Caki2 (cell line): ENCODE data around the gene CDCP1. TPM values are rescaled to one million over a fixed set of nuclear protein-coding genes. Genes with fewer than 3 reads are reported as not detected.
"Not testable (repeated sequence)": the region's sequence is repeated elsewhere in the genome, so short reads cannot be mapped to it uniquely, and the experiment has no call there.

Experiments
- DNase-seq: peaks from one replicate; pipeline ENCODE4 v3.0.0-alpha.2; 2015; ENCODE audit warnings: low read depth
- in situ Hi-C: cut with HindIII; loops from 2 replicates; pipeline ENCODE4 v1.10.0; 2016; ENCODE audit warnings: low sequenced_read_pairs, low pct_unique_long_range_greater_than_20kb, mixed read lengths
- total RNA-seq: library from RNA; depleted of rRNA; stranded (reverse); fragments of >200 nt; shearing (Covaris generic); gene quantifications from 2 replicates; pipeline ENCODE4 v1.2.3, GENCODE V29; 2014; ENCODE audit warnings: low replicate concordance

The CDCP1 gene
- total RNA-seq, 1 experiment from 2014 or later: 11.4 TPM

DNA sequence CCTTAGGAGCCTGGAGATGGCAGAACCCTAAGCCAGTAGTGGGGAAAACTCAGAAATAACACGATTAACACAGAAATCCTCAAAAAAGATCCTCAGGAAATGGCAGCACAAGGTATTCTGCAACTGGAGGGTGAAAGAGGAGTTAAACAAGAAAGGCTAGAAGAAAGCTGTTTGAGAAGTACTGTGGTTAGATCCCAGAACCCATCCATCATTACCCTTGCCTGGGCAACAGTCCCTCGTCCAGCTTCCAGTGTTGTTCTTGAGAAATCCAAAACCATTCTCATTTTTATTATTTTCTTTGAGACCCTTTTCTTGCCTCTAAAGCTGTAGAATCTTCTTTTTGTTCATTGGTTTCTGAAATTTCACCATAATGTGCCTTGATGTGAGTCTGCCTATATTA is 2.7 kb upstream of the CDCP1 start:
- in situ Hi-C loops: no loop called here
- no peak for DNase-seq

DNA sequence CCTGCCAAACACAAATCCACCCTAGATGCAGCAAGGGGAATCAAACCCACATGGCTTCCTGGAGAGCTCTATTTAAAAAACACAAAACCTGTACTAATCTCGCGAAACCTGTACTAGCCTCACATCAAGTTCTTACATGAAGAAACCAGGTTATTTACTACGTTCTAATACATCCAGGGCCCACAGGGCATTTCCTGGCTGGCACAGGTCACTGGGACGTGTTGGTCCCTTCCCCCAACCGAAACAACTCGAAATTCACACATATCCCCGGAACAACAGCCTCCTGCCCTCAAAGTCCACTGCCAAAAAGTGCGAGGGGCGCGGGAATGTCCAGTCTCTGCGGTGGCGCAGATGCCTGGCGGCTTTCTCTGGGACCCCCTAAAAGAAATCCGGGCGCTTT is 955 bp downstream of the CDCP1 start:
- no peak for DNase-seq
- in situ Hi-C loops: no loop called here

DNA sequence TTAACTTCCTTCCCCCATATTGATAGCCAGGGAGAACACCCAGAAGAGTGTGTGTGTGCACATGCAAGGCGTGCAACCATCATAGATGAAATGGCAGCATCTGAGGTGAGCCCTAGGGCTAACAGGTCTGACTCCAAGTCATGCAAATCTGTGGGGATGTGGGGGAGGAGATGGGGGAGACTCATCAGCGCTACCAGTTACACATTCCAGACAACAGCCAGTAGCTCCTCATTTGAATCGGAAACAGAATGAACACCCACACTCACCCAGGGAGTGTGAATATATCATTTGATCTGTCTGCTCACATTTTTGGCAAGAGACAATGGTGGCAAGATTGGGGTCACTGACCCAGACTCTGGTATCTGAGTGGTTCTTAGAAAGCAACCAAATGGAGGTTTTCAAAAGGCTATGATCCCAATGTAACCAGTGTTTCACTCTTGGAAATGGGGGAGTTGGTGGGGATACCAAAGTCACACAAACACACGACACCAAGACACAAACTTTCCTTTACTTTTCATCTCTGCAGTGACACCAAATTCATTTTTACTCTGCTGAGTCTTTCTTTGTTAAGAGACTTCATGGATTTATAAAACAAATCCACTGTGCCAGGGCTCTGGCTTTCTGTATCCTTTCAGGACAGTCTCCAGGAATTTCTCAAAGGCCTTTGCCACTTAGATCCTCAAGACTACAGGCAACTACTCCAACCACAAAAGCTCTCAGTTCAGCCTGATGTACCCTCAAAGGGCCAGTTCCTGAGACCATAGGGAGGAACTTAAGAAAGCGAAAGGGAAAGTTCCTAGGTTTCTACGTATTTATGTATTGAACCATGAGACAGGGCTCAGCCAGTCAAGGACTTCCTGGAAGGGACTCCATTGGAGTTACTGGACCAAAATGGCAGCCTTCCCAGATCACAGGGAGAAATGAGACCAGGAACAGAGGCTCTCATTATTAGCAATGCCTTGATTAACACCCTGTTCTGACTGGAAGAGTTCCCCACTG is 2.2 kb downstream of the CDCP1 start:
- no peak for DNase-seq
- in situ Hi-C loops: no loop called here

DNA sequence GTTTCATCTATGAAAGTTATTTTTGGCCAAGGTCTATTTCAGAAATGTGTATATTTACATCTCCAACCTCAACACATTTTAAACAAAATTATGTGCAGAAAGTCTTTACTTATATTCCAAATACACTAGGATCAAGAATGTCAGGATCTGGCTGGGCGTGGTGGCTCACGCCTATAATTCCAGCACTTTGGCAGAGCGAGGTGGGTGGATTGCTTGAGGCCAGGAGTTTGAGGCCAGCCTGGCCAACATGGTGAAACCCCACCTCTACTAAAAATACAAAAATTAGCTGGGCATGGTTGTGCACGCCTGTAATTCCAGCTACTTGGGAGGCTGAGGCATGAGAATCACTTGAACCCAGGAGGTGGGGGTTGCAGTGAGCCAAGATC is 5.4 kb downstream of the CDCP1 start:
- DNase-seq, in situ Hi-C loops: not testable (repeated sequence)

- in situ Hi-C loops: no loop called here
- no peak for DNase-seq
These were observed 5.9 kb downstream of the CDCP1 start for GRCh38 chr3:45140141-45140769.

DNA sequence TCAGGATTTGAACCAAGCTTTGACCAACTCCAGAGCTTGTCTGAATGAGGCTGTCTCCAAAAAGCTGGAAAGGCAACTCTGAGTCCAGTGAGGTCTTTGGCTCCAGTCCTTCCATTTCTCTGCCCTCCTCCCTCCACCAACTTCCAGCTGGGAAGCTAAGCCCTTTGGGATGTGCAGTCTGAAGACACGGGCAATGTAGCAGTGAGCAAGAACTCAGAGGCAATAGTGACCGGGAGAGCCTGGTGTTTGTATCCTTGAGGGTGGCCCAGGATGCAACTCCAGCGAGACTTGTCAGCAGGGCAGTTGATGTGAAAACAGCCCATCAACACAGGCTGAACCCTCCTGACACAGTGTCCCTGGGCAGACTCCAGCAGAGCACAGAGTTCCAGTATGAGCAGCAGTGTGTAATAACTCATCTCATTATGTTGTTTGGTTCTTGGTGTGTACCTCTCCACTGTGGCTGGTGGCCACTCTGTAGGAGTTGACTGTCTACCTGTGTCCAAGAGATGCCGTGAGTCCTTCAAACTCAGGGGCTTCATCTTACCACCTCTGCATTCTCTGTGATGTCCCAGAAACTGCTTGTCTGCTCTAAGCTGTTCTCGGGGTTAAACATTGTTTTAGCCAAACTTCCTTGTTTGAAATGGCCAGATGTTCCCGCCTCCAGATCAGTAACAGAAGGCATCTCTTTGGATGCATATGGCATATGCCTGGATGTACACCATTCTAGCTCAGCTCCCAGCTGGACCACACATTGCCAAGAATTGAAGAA is 6.6 kb downstream of the CDCP1 start:
- in situ Hi-C loops: no loop called here
- no peak for DNase-seq

GRCh38 chr3:45137656-45138181 is 8.5 kb downstream of the CDCP1 start:
- no peak for DNase-seq
- in situ Hi-C loops: no loop called here

DNA sequence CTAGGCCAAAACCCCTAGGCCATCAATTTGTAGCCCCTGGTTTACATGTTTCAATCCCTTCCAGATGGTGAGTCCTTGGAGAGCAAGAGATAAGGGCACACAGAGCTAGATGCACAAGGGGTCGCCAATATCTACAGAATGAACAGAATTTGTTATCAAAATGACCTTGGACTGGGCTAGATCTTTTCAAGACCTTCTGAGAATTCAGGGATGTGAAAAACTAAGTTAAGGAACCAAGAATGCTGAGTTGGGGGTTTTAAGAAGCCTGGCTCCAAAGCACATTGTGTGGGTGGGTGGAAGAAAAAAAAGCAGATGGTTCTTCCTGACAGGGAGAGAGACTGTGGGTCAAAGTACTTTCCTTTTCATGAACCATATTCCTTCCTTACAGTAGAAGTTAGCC is 10.2 kb downstream of the CDCP1 start:
- DNase-seq: no peak
- in situ Hi-C loops: no loop called here

DNA sequence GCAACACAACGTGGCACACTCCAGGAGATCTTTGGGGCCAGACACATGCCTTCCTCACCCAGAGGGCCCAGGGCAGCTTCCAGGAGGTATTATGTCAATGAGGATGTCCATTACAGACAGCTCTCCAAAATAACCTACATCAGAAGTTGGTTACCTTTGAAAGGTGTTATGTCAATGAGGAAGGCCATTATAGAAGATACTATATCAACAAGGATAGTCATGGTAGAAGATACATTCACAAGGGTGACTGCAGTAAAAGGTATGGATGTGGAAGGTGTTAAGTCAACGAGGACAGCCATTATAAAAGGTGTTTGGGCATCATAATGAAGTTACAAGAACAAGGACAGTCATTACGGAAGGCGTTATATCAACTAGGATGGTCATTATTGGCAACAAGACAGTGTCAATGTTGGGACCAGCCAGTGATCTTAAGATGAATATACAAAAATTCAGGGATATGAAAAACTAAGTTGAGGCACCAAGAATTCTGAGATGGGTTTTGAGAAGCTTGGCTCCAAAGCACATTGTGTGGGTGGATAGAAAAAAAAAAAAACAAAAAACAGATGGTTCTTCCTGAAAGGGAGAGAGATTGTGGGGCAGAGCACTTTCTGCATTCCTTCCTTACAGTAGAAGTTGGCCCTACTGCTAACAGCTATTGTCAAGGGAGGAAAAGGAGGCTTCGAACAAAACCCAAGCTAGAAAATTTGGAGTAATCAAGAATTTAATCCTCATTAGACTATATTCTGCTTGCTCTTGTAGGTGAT is 11.2 kb downstream of the CDCP1 start:
- in situ Hi-C loops: no loop called here
- no peak for DNase-seq

- in situ Hi-C loops: no loop called here
- DNase-seq: peak; percentile 51
These were observed 13.5 kb downstream of the CDCP1 start for GRCh38 chr3:45132568-45133211.

- in situ Hi-C loops: no loop called here
- DNase-seq: no peak
These were observed 15.0 kb downstream of the CDCP1 start for GRCh38 chr3:45131201-45131600.

DNA sequence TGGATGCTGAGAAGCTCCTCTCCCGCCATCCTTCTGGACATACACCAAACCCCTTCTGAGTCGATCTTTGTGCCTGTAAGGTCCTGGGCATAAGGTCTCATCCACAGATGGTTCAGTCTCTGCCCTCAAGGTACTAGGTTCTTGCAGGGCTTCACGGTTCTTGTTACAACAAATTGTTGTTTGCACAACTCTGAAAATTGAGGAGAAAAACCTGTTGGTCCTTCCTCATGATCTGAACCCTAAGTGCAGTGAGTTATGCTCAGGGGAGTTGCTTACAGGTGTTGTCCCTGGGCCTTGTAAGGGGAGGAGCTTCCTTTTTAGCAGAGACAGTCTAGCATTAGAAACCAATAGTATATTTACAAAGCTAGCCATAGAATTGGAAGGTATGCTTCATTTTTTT is 15.7 kb downstream of the CDCP1 start:
- in situ Hi-C loops: no loop called here
- DNase-seq: no peak

DNA sequence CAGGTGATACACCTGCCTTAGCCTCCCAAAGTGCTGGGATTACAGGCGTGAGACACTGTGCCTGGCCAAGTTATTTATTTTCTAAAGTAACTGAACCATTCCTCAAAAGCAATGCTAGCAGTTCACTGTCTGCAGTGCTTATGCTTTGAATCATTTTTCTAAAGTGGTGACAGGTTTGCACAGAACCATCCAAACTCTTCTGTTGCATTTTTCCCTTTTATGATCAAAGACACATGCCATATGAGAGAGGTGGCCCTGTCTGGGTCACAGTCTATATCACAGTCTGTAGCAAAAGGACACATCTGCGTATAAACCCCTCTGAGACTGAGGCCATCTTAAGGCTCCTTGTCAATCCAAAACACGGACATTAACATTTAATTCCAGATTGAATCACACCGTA is 17.2 kb downstream of the CDCP1 start:
- in situ Hi-C loops: no loop called here
- no peak for DNase-seq

- no peak for DNase-seq
- in situ Hi-C loops: no loop called here
These were observed 18.9 kb downstream of the CDCP1 start for GRCh38 chr3:45127130-45127822.

- peak; percentile 38 for DNase-seq
- in situ Hi-C loops: no loop called here
These were observed 19.4 kb downstream of the CDCP1 start for GRCh38 chr3:45126730-45127129.

DNA sequence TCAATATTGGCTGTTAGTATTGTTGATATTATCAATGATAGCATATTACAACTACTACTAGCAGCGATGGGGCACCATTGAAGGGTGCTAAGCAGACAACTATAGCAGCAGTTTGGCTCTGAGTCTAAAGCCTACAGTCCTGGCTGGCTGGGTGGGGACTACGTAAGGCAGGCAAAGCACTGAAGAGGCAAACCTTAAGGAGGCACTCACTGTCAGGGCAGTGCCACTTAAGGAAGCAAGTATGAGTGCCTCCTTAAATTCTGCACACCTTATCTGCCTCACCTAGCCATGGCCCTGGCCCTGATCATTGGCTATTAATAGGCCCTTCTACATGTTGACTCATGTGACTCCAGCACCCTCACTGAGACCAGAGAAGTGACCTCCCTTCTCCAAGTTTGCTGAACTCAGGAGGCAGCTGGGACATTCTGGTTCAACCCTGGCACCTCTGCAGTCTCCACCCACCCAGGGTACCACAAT is 20.6 kb downstream of the CDCP1 start:
- in situ Hi-C loops: no loop called here
- no peak for DNase-seq

GRCh38 chr3:45124956-45125355 is 21.2 kb downstream of the CDCP1 start:
- no peak for DNase-seq
- in situ Hi-C loops: no loop called here
